ENCODE results near the gene C1QTNF12. TPM values are rescaled to one million over a fixed set of nuclear protein-coding genes. Genes with fewer than 3 reads are reported as not detected.

Gene C1QTNF12
- polyA plus RNA-seq, 3 donors: 1.1 TPM; not detected in 2

- H3K27me3 Mint-ChIP-seq (ENCODE audit: low read depth in 3 of 3): peaks cover 0 to 4% (median 1%) of the 10 kb centered on the region in 3 donors
- Histone ChIP-seq H4K20me1 (ENCODE audit: insufficient read depth, low read length) (no peaks in the 10 kb centered on the region), H3K36me3 (replicated peaks in 1 of 2; ENCODE audit: control insufficient read depth in 1 of 2, insufficient read depth in 2 of 2, low read length in 2 of 2) (no peaks in the 10 kb centered on the region), H3K4me3 (replicated peaks in 1 of 3; ENCODE audit: low read depth in 2 of 3, low read length in 3 of 3) (no peak overlapping the region), H3K27ac (ENCODE audit: low read depth in 1 of 2, low read length in 2 of 2) (no peak overlapping the region), H3K4me1 (ENCODE audit: control insufficient read depth in 1 of 2, insufficient read depth in 2 of 2, low read length in 2 of 2) (no peaks in the 10 kb centered on the region), H3K9me3 (replicated peaks in 1 of 2; ENCODE audit: control insufficient read depth in 1 of 2, insufficient read depth in 1 of 2, low read length in 2 of 2) (no peaks in the 10 kb centered on the region), H3K27me3 (ENCODE audit: control insufficient read depth in 2 of 2, insufficient read depth in 2 of 2, low read length in 2 of 2) (no peaks in the 10 kb centered on the region), H3K9ac (ENCODE audit: insufficient read depth, low read length, poor library complexity, severe bottlenecking) (no peak overlapping the region), H3K4me2 (replicated peaks; ENCODE audit: extremely low read depth, low read length, poor library complexity, severe bottlenecking) (no peak overlapping the region), H3K79me2 (ENCODE audit: insufficient read depth, low read length) (no peaks in the 10 kb centered on the region), H2AFZ (ENCODE audit: insufficient read depth, low read depth, low read length, poor library complexity, severe bottlenecking) (no peak overlapping the region)
- H3K36me3 Mint-ChIP-seq: no peaks in the 10 kb centered on the region
- TF ChIP-seq CTCF (IDR thresholded peaks at IDR 0.05): no peak
- H3K27ac Mint-ChIP-seq: no peak overlapping the region
- DNase-seq: no peak
- H3K4me3 Mint-ChIP-seq: no peak overlapping the region
- intact Hi-C loops (cut with micrococcal nuclease): no loop called here
- H3K9me3 Mint-ChIP-seq: peaks cover 0 to 8% (median 0%) of the 10 kb centered on the region in 7 donors
- no peaks in the 10 kb centered on the region for H3K4me1 Mint-ChIP-seq
- WGBS (ENCODE audit: insufficient coverage): 73% methylated on average over 39 of the region's 50 CpGs
These were observed 40.1 kb upstream of the C1QTNF12 start for GRCh38 chr1:1286313-1287261.

GRCh38 chr1:1285611-1286311, 39.2 kb upstream of the C1QTNF12 start:
- H3K4me1 ChIP-seq (ENCODE audit: control insufficient read depth in 1 of 2, insufficient read depth in 2 of 2, low read length in 2 of 2): no peaks in the 10 kb centered on the region
- intact Hi-C loops (cut with micrococcal nuclease): no loop called here
- H3K27ac Mint-ChIP-seq: no peak overlapping the region
- no peaks in the 10 kb centered on the region for H4K20me1 ChIP-seq (ENCODE audit: insufficient read depth, low read length)
- H3K9ac ChIP-seq (ENCODE audit: insufficient read depth, low read length, poor library complexity, severe bottlenecking): no peak overlapping the region
- H3K9me3 ChIP-seq (replicated peaks in 1 of 2; ENCODE audit: control insufficient read depth in 1 of 2, insufficient read depth in 1 of 2, low read length in 2 of 2): no peaks in the 10 kb centered on the region
- H3K27ac ChIP-seq (ENCODE audit: low read depth in 1 of 2, low read length in 2 of 2): no peak overlapping the region
- WGBS (ENCODE audit: insufficient coverage): 83% methylated on average over 34 of the region's 37 CpGs
- H2AFZ ChIP-seq (ENCODE audit: insufficient read depth, low read depth, low read length, poor library complexity, severe bottlenecking): no peak overlapping the region
- no peak overlapping the region for H3K4me2 ChIP-seq (replicated peaks; ENCODE audit: extremely low read depth, low read length, poor library complexity, severe bottlenecking)
- H3K36me3 ChIP-seq (replicated peaks in 1 of 2; ENCODE audit: control insufficient read depth in 1 of 2, insufficient read depth in 2 of 2, low read length in 2 of 2): no peaks in the 10 kb centered on the region
- no peak for DNase-seq
- no peaks in the 10 kb centered on the region for H3K27me3 ChIP-seq (ENCODE audit: control insufficient read depth in 2 of 2, insufficient read depth in 2 of 2, low read length in 2 of 2)
- H3K9me3 Mint-ChIP-seq: peaks cover 0 to 8% (median 0%) of the 10 kb centered on the region in 7 donors
- H3K36me3 Mint-ChIP-seq: no peaks in the 10 kb centered on the region
- H3K27me3 Mint-ChIP-seq (ENCODE audit: low read depth in 3 of 3): peaks cover 0 to 4% (median 1%) of the 10 kb centered on the region in 3 donors
- H3K79me2 ChIP-seq (ENCODE audit: insufficient read depth, low read length): no peaks in the 10 kb centered on the region
- H3K4me1 Mint-ChIP-seq: no peaks in the 10 kb centered on the region
- TF ChIP-seq CTCF (IDR thresholded peaks at IDR 0.05): no peak
- H3K4me3 Mint-ChIP-seq: no peak overlapping the region
- H3K4me3 ChIP-seq (replicated peaks in 1 of 3; ENCODE audit: low read depth in 2 of 3, low read length in 3 of 3): no peak overlapping the region
